ENCODE data around the gene PODXL2. TPM values are rescaled to one million over a fixed set of nuclear protein-coding genes. Genes with fewer than 3 reads are reported as not detected.
"Not testable (repeated sequence)": the region's sequence is repeated elsewhere in the genome, so short reads cannot be mapped to it uniquely, and the experiment has no call there.

The PODXL2 gene
- polyA plus RNA-seq, 1 donor from 2014 or later, result 9.1 TPM

GRCh38 chr3:127677541-127678314 lies 48.7 kb downstream of the PODXL2 start:
- Mint-ChIP-seq H3K4me3 (peak overlapping the region in 1 of 4 donors; percentile 52), H3K36me3 (peaks cover 6% of the 10 kb centered on the region), H3K4me1 (peaks cover 9 to 22% (median 16%) of the 10 kb centered on the region in 3 donors), H3K27me3 (no peaks in the 10 kb centered on the region), H3K27ac (peak overlapping the region in 1 of 3 donors; percentile 39), H3K9me3 (peaks cover 0 to 2% (median 0%) of the 10 kb centered on the region in 3 donors)

- H3K4me1 Mint-ChIP-seq, result peaks cover 9 to 22% (median 16%) of the 10 kb centered on the region in 3 donors
- peak overlapping the region in 1 of 4 donors; percentile 12 for H3K4me3 Mint-ChIP-seq
- H3K27ac Mint-ChIP-seq, result peak overlapping the region in 1 of 3 donors; percentile 39
- peaks cover 6% of the 10 kb centered on the region for H3K36me3 Mint-ChIP-seq
- peaks cover 0 to 2% (median 0%) of the 10 kb centered on the region in 3 donors for H3K9me3 Mint-ChIP-seq
- no peaks in the 10 kb centered on the region for H3K27me3 Mint-ChIP-seq
These were observed 49.3 kb downstream of the PODXL2 start for GRCh38 chr3:127678315-127678599.

- Mint-ChIP-seq H3K9me3 (peaks cover 0 to 2% (median 0%) of the 10 kb centered on the region in 3 donors), H3K36me3 (peaks cover 6% of the 10 kb centered on the region), H3K4me3 (peak overlapping the region in 1 of 4 donors; percentile 40), H3K4me1 (peaks cover 9 to 19% (median 11%) of the 10 kb centered on the region in 3 donors), H3K27me3 (no peaks in the 10 kb centered on the region), H3K27ac (peak overlapping the region in 1 of 3 donors; percentile 39)
These were observed 49.9 kb downstream of the PODXL2 start for GRCh38 chr3:127678611-127679533.

GRCh38 chr3:127679534-127680145 lies 50.7 kb downstream of the PODXL2 start:
- Mint-ChIP-seq H3K9me3 (peaks cover 0 to 2% (median 0%) of the 10 kb centered on the region in 3 donors), H3K27ac (no peak overlapping the region), H3K4me1 (peaks cover 6 to 16% (median 9%) of the 10 kb centered on the region in 3 donors), H3K36me3 (peaks cover 2% of the 10 kb centered on the region), H3K27me3 (no peaks in the 10 kb centered on the region), H3K4me3 (no peak overlapping the region)

- H3K36me3 Mint-ChIP-seq, result no peaks in the 10 kb centered on the region
- no peak overlapping the region for H3K27ac Mint-ChIP-seq
- no peak overlapping the region for H3K4me3 Mint-ChIP-seq
- H3K4me1 Mint-ChIP-seq, result peaks cover 5 to 12% (median 9%) of the 10 kb centered on the region in 3 donors
- peaks cover 0 to 2% (median 0%) of the 10 kb centered on the region in 3 donors for H3K9me3 Mint-ChIP-seq
- H3K27me3 Mint-ChIP-seq, result no peaks in the 10 kb centered on the region
These were observed 51.2 kb downstream of the PODXL2 start for GRCh38 chr3:127680146-127680661.

- Mint-ChIP-seq H3K4me1 (peaks cover 3 to 12% (median 9%) of the 10 kb centered on the region in 3 donors), H3K4me3 (no peak overlapping the region), H3K36me3 (no peaks in the 10 kb centered on the region), H3K9me3 (peaks cover 0 to 2% (median 0%) of the 10 kb centered on the region in 3 donors), H3K27me3 (no peaks in the 10 kb centered on the region), H3K27ac (peak overlapping the region in 1 of 3 donors; percentile 68)
These were observed 51.8 kb downstream of the PODXL2 start for GRCh38 chr3:127680798-127681221.

GRCh38 chr3:127682175-127682554 lies 53.2 kb downstream of the PODXL2 start:
- H3K36me3 Mint-ChIP-seq, H3K27me3 Mint-ChIP-seq, H3K4me3 Mint-ChIP-seq, H3K27ac Mint-ChIP-seq, H3K9me3 Mint-ChIP-seq, H3K4me1 Mint-ChIP-seq: not testable (repeated sequence)

- Mint-ChIP-seq H3K27ac (no peak overlapping the region), H3K9me3 (peaks cover 0 to 2% (median 0%) of the 10 kb centered on the region in 3 donors), H3K27me3 (no peaks in the 10 kb centered on the region), H3K4me3 (no peak overlapping the region), H3K4me1 (peaks cover 3 to 9% (median 9%) of the 10 kb centered on the region in 3 donors), H3K36me3 (no peaks in the 10 kb centered on the region)
These were observed 53.6 kb downstream of the PODXL2 start for GRCh38 chr3:127682561-127682960.

- H3K36me3 Mint-ChIP-seq, result no peaks in the 10 kb centered on the region
- H3K9me3 Mint-ChIP-seq, result peaks cover 0 to 2% (median 0%) of the 10 kb centered on the region in 3 donors
- no peaks in the 10 kb centered on the region for H3K27me3 Mint-ChIP-seq
- no peak overlapping the region for H3K27ac Mint-ChIP-seq
- H3K4me1 Mint-ChIP-seq, result peaks cover 3 to 9% (median 9%) of the 10 kb centered on the region in 3 donors
- no peak overlapping the region for H3K4me3 Mint-ChIP-seq
These were observed 56.1 kb downstream of the PODXL2 start for GRCh38 chr3:127684871-127685707.

GRCh38 chr3:127685708-127686511 lies 56.9 kb downstream of the PODXL2 start:
- Mint-ChIP-seq H3K36me3 (no peaks in the 10 kb centered on the region), H3K4me3 (no peak overlapping the region), H3K9me3 (peaks cover 0 to 2% (median 0%) of the 10 kb centered on the region in 3 donors), H3K27me3 (no peaks in the 10 kb centered on the region), H3K27ac (no peak overlapping the region), H3K4me1 (peaks cover 3 to 9% (median 8%) of the 10 kb centered on the region in 3 donors)

- Mint-ChIP-seq H3K36me3 (no peaks in the 10 kb centered on the region), H3K27me3 (no peaks in the 10 kb centered on the region), H3K27ac (no peak overlapping the region), H3K4me1 (peaks cover 5 to 11% (median 7%) of the 10 kb centered on the region in 3 donors), H3K4me3 (no peak overlapping the region), H3K9me3 (peaks cover 0 to 2% (median 0%) of the 10 kb centered on the region in 3 donors)
These were observed 57.5 kb downstream of the PODXL2 start for GRCh38 chr3:127686512-127686894.

GRCh38 chr3:127687228-127687737 lies 58.3 kb downstream of the PODXL2 start:
- no peaks in the 10 kb centered on the region for H3K27me3 Mint-ChIP-seq
- H3K36me3 Mint-ChIP-seq, result no peaks in the 10 kb centered on the region

GRCh38 chr3:127688022-127688415 lies 59.0 kb downstream of the PODXL2 start:
- Mint-ChIP-seq H3K36me3 (no peaks in the 10 kb centered on the region), H3K4me3 (no peak overlapping the region), H3K27me3 (no peaks in the 10 kb centered on the region), H3K4me1 (peaks cover 7 to 13% (median 12%) of the 10 kb centered on the region in 3 donors), H3K9me3 (no peaks in the 10 kb centered on the region), H3K27ac (no peak overlapping the region)

More at GRCh38 chr3:127687228-127687737, 58.3 kb downstream of the PODXL2 start:
- peaks cover 7 to 10% (median 7%) of the 10 kb centered on the region in 3 donors for H3K4me1 Mint-ChIP-seq
- H3K4me3 Mint-ChIP-seq, result no peak overlapping the region
- H3K27ac Mint-ChIP-seq, result no peak overlapping the region
- H3K9me3 Mint-ChIP-seq, result peaks cover 0 to 1% (median 0%) of the 10 kb centered on the region in 3 donors
